Left lung (tissue), 10 donors: ENCODE results near the gene FAM47E. TPM values are rescaled to one million over a fixed set of nuclear protein-coding genes. Genes with fewer than 3 reads are reported as not detected.

Source experiments
- ATAC-seq: fragments of 200-7000 bp; cut with Tn5 transposase; one replicate; pipeline ENCODE4 v1.9.1; 2020; ENCODE audit warnings: moderate library complexity
- DNase-seq, 4 donors: peaks; one replicate each; pipeline ENCODE4 v3.0.0-alpha.2; 2013 to 2020
- H3K27ac ChIP-seq, 2 donors: fragments of 200-600 bp; sonication (generic) in 1 of 2; one replicate each; pipeline versions ENCODE4 v1.5.0 to v1.8.0; 2020 to 2021
- H3K27me3 ChIP-seq, 2 donors: fragments of 200-600 bp; sonication (generic) in 1 of 2; one replicate each; pipeline versions ENCODE4 v1.5.0 to v1.8.0; 2020 to 2021
- H3K36me3 ChIP-seq, 2 donors: fragments of 200-600 bp; sonication (generic) in 1 of 2; one replicate each; pipeline versions ENCODE4 v1.5.0 to v1.8.0; 2020 to 2021
- H3K4me1 ChIP-seq, 2 donors: fragments of 200-600 bp; one replicate each; pipeline ENCODE4 v1.8.0; 2021
- H3K4me3 ChIP-seq, 2 donors: fragments of 200-600 bp; sonication (generic) in 1 of 2; one replicate each; pipeline versions ENCODE4 v1.5.0 to v1.8.0; 2020 to 2021; ENCODE audit warnings: mild to moderate bottlenecking in 1 of 2
- H3K9me3 ChIP-seq, 2 donors: fragments of 200-600 bp; sonication (generic) in 1 of 2; one replicate each; pipeline versions ENCODE4 v1.5.0 to v1.8.0; 2020 to 2021
- CTCF ChIP-seq, 2 donors: fragments of 200-600 bp; sonication (generic) in 1 of 2; IDR thresholded peaks; one replicate each; pipeline versions ENCODE4 v1.5.0 to v1.8.0; 2021; ENCODE audit warnings: antibody characterized with exemption in 2 of 2
- intact Hi-C, 2 donors: fragments of 100-400 bp; cut with DNase I; formaldehyde crosslinking; loops; one replicate each; pipeline versions ENCODE4 v1.11.2 to v1.14.2; 2022
- polyA plus RNA-seq, 6 donors: library from polyadenylated mRNA; unstranded; fragments of 120-200 nt; gene quantifications; one replicate each; pipeline ENCODE4 v1.2.1, GENCODE V29; 2013; ENCODE audit not compliant: insufficient read length in 6 of 6
- total RNA-seq, 2 donors: library from RNA; stranded (reverse); fragmentation: NEBNext Ultra II Directional; extraction: Animal tissue kit (Norgen Biotek cat#: 25700); gene quantifications; one replicate each; pipeline ENCODE4 v1.2.1, GENCODE V29; 2021
- donor health status: DM: no; HTN: yes; CAD: no.
- donor health status: DM: no; HTN: no; CAD: no.

FAM47E gene
- total and polyA plus RNA-seq, 8 donors = 3.2 to 8.5 (median 6.2) TPM

- Histone ChIP-seq H3K27me3 (no peaks in the 10 kb centered on the region), H3K4me1 (peaks cover 61 to 91% of the 10 kb centered on the region in 2 donors), H3K4me3 (no peak overlapping the region), H3K9me3 (no peaks in the 10 kb centered on the region), H3K27ac (peak overlapping the region; percentile 65 to 99), H3K36me3 (no peaks in the 10 kb centered on the region)
- intact Hi-C loops = no loop called here
- ATAC-seq (no peak), DNase-seq (no peak)
- TF ChIP-seq CTCF (IDR thresholded peaks at IDR 0.05) = no peak
These were observed 45.1 kb upstream of the FAM47E start for GRCh38 chr4:76206222-76206942.

- Histone ChIP-seq H3K4me3 (peak overlapping the region in 1 of 2 donors; percentile 16), H3K9me3 (no peaks in the 10 kb centered on the region), H3K27me3 (no peaks in the 10 kb centered on the region), H3K36me3 (no peaks in the 10 kb centered on the region), H3K27ac (peak overlapping the region in 1 of 2 donors; percentile 99), H3K4me1 (peaks cover 65 to 91% of the 10 kb centered on the region in 2 donors)
- no peak for DNase-seq
- intact Hi-C loops = no loop called here
- no peak for ATAC-seq
- TF ChIP-seq CTCF (IDR thresholded peaks at IDR 0.05) = no peak
These were observed 44.0 kb upstream of the FAM47E start for GRCh38 chr4:76207549-76207948.

GRCh38 chr4:76208005-76208765, 43.3 kb upstream of the FAM47E start:
- DNase-seq (peak; percentile 80 to 93 (median 86)), ATAC-seq (peak; percentile 86)
- no peaks in the 10 kb centered on the region for H3K36me3 ChIP-seq
- no peaks in the 10 kb centered on the region for H3K9me3 ChIP-seq
- H3K4me1 ChIP-seq = peaks cover 63 to 89% of the 10 kb centered on the region in 2 donors
- intact Hi-C loops = no loop called here
- no peaks in the 10 kb centered on the region for H3K27me3 ChIP-seq
- no peak for TF ChIP-seq CTCF (IDR thresholded peaks at IDR 0.05)
- peak overlapping the region in 1 of 2 donors; percentile 16 for H3K4me3 ChIP-seq
- peak overlapping the region; percentile 96 to 99 for H3K27ac ChIP-seq

- DNase-seq = no peak
- no peak for ATAC-seq
- H3K36me3 ChIP-seq = no peaks in the 10 kb centered on the region
- H3K4me1 ChIP-seq = peaks cover 53 to 84% of the 10 kb centered on the region in 2 donors
- H3K27me3 ChIP-seq = no peaks in the 10 kb centered on the region
- no peaks in the 10 kb centered on the region for H3K9me3 ChIP-seq
- intact Hi-C loops = no loop called here
- peak overlapping the region in 1 of 2 donors; percentile 87 for H3K4me3 ChIP-seq
- TF ChIP-seq CTCF (IDR thresholded peaks at IDR 0.05) = no peak
- peak overlapping the region; percentile 96 to 99 for H3K27ac ChIP-seq
These were observed 41.6 kb upstream of the FAM47E start for GRCh38 chr4:76209881-76210280.

GRCh38 chr4:76210452-76210851, 41.1 kb upstream of the FAM47E start:
- DNase-seq = no peak
- intact Hi-C loops = no loop called here
- peak overlapping the region; percentile 74 to 87 for H3K4me3 ChIP-seq

More at GRCh38 chr4:76210452-76210851, 41.1 kb upstream of the FAM47E start:
- Histone ChIP-seq H3K27me3 (no peaks in the 10 kb centered on the region), H3K27ac (peak overlapping the region; percentile 96 to 99), H3K4me1 (peaks cover 53 to 90% of the 10 kb centered on the region in 2 donors), H3K36me3 (no peaks in the 10 kb centered on the region), H3K9me3 (no peaks in the 10 kb centered on the region)
- TF ChIP-seq CTCF (IDR thresholded peaks at IDR 0.05) = no peak
- no peak for ATAC-seq
